GM19395 (cell line): ENCODE measurements around the gene BCO2.

ENCODE experiments used
- ATAC-seq: cut with Tn5 transposase; IDR thresholded peaks from one replicate; pipeline ENCODE4 v1.9.1; 2021; ENCODE audit warnings: mild to moderate bottlenecking, moderate library complexity; ENCODE audit not compliant: unreplicated experiment

Gene BCO2

GRCh38 chr11:112241486-112241885 lies 66.2 kb downstream of the BCO2 start:
- ATAC-seq = no peak

- no peak for ATAC-seq
Observed at GRCh38 chr11:112247201-112247600, 71.9 kb downstream of the BCO2 start.

DNA sequence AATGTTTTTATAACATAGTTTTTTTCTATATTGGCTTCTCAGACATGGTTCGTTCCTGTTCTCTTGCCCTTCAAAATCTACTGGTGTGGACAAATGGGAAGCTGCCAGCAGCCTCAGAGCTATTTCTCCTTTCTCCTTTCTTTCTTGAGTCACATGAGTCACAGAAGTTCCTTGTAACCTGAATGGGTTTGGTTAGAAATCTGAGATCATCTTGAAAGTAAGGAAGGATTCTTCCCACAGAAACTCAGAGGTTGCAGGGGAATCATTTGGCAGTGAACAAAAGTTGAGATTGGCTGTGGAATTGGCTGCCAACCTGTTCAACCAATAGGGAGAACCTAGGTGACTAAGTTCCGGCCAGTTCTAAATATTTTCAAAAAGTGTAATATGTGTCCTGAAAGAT lies 72.9 kb downstream of the BCO2 start:
- ATAC-seq = no peak

DNA sequence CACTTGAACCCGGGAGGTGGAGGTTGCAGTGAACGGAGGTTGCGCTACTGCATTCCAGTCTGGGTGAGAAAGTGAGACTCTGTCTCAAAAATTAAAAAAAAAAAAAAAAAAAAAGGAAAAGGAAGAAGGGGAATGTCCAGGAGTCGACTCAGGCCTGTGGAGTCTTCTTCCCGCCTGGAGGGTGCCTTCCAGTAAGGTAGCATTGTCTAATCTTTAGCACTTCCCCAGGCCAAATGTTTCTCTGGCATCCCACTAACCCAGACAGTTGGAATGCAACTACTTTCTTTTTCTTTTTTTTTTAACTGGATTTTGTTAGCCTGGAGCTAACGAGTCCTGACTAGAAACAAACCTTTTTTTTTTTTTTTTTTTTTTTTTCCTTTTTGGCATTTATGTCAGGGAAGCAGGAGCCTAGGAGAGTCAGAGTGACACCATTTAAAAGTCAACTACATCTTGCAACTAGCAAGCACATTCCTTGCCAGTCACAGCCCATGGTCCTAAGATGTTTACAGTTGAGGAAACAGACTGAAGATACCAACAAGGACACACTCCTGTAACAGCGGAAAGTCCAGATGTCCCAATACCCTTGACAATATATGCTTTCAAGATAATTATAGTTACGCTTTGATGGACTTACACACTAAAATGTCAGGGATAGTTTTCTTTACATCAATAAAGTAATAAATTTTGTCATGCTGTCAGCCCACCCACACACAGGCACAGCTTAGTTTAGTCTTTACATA lies 74.7 kb downstream of the BCO2 start:
- no peak for ATAC-seq

- no peak for ATAC-seq
Observed at GRCh38 chr11:112253605-112254242, 78.4 kb downstream of the BCO2 start.

DNA sequence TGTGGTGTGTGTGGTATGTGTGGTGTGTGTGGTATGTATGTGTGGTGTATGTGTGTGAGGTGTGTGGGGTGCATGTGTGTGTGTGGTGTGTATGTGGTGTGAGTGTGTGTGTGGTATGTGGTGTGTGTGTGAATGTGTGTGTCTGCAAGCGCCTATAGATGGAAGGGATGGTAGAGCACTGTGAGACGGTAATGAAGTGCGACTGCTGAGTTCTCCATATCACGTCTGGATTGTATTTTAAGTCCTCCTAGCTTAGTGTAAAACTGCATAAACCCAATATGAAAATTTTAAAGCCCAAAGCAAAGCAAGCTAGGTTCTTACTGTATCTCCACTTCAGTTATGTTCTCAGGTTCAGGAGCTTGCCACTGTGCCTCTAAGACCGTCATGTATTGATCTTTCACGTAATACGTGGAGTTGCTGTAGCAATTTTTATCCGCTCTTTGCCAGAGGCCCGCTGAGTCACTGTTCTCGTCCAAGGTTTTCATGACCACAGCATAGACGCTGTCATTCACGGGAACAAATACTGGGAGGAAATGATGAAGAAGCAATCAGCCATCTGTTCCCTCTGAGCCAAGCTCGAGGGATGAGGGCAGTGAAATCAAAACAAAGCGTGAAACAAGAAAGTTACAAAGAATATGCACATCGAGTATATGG lies 79.9 kb downstream of the BCO2 start:
- no peak for ATAC-seq

DNA sequence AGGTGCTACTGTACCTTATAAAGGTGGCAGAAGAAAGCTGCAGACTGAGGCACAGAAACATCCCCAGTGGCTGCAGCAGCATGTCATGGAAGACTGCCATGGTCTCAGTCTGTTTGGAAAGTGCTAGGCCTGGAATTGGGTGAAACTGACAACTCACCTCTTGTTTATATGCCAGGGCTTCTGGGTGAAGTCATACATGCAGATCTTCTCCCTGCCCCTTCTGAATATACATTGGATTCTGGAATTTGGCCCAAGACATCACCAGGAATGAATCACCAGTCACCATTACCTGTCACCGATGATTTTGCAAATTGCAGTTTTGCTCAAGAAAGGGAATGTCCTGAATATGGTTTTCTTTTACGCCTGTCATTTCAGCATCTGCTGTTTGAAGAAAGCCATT lies 85.2 kb downstream of the BCO2 start, which contains the start of gene PLET1:
Gene PLET1 (minus strand): TSS at position 371 of the 400 bp plus-strand sequence. CDS start 271 bp downstream, at position 100.
- ATAC-seq = no peak

DNA sequence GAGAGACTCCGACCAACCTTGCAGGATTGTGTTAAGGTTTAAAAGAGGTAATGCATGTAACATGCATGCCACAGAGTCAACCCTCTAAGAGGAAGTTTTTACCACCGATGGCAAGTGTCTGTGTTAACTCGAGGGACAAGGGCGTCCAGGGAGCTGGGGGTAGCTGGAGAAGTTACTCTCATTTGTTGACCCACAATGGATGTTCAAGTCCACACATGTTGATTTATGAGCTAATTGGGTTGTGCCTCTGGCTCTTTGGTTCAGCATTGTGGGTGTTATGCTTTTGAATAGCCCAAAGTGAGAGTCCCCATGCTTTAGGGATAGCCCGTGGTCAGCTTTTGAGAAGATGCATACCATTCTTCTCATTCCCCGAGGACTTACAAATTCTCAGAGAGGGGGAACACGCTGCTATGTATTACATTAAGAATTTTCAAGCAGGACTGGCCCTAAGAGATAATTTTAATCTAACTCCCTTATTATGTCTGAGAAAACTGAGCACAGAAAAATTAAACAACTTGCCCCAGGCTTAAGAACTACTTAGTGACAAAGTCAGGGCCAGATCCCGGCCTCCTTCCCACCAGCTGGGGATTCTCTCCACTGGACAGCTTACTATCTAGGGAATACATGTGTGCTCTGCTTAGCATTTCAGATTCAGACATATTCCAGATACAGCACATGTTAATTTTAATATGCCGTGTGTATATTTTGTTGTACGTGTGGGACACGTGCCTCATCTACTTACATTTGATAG lies 90.5 kb downstream of the BCO2 start:
- ATAC-seq = no peak

DNA sequence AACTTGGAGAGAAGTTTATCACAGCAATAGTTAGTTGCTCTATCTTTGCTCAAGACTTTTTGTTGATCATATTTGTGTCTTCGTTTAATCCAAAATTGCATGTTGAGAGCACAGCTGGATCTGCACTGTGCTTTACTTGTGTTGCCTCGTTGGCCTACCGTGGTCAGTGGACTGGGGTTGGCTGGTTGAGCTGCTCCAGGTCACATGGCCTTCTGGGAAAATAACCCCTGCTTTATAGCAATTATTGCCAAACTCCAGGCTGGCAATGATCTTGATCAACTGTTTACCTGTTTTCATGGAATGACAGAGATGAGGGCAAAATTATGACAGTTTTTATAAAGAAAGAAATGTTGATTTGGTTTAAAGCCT lies 91.1 kb downstream of the BCO2 start:
- no peak for ATAC-seq

- no peak for ATAC-seq
Observed at GRCh38 chr11:112267188-112267591, 91.9 kb downstream of the BCO2 start.

- no peak for ATAC-seq
Observed at GRCh38 chr11:112268406-112268805, 93.1 kb downstream of the BCO2 start.
